HCT116 (cell line): ENCODE measurements around the gene C3AR1. TPM values are rescaled to one million over a fixed set of nuclear protein-coding genes. Genes with fewer than 3 reads are reported as not detected.
"Not testable (repeated sequence)": the region's sequence is repeated elsewhere in the genome, so short reads cannot be mapped to it uniquely, and the experiment has no call there.

ENCODE experiments used
- ATAC-seq: fragments of 200-7000 bp; cut with Tn5 transposase; 2 replicates; pipeline ENCODE4 v1.9.1; 2020; ENCODE audit warnings: mild to moderate bottlenecking, moderate library complexity
- BruUV-seq: library from RNA; stranded (reverse); fragments of 400-500 nt; replicated peaks from 2 replicates; lab custom pipeline; 2021; lab: Mats Ljungman, UMichigan
- CTCF ChIA-PET: fragments of 300-600 bp; sonication (Branson Sonifier 250); formaldehyde crosslinking; loops from one replicate; lab custom pipeline; 2021; ENCODE audit warnings: antibody characterized with exemption; lab: Charles Lee
- POLR2A ChIA-PET: fragments of 300-600, 350-600 bp; sonication (Branson Sonifier 250); formaldehyde crosslinking; loops from one replicate; lab custom pipeline; 2021; ENCODE audit warnings: antibody characterized with exemption; lab: Charles Lee
- RAD21 ChIA-PET, 2 experiments: fragments of 300-600 bp; sonication (Branson Sonifier 250); formaldehyde crosslinking; loops; one replicate each; lab custom pipeline; 2023; ENCODE audit warnings: low total read pairs in 2 of 2; ENCODE audit not compliant: uncharacterized antibody in 2 of 2, unreplicated experiment in 2 of 2, low non-redundant PET in 1 of 2; lab: Charles Lee
- DNase-seq: peaks from one replicate; pipeline ENCODE4 v3.0.0-alpha.2; 2010; ENCODE audit warnings: low read depth, low spot score
- H2AFZ ChIP-seq: fragments of 200-600 bp; shearing (Covaris generic), sonication (generic); 2 replicates; pipeline ENCODE4 v1.6.1; 2017; ENCODE audit warnings: low read depth, mixed run types, mixed read lengths, antibody characterized with exemption, low read length; ENCODE audit not compliant: poor library complexity, severe bottlenecking
- H3K27ac ChIP-seq: 2 replicates; pipeline ENCODE4 v1.5.1; 2012; ENCODE audit warnings: low read depth, low read length
- H3K27me3 ChIP-seq: fragments of 200-600 bp; sonication (generic); 2 replicates; pipeline ENCODE4 v1.6.1; 2016; ENCODE audit warnings: mixed run types, low read length, mixed read lengths; ENCODE audit not compliant: insufficient read depth
- H3K36me3 ChIP-seq, 2 experiments: fragments of 200-500 bp in 1 of 2; fragments of 200-600 bp in 1 of 2; sonication (Bioruptor generic) in 1 of 2; sonication (generic) in 1 of 2; 2 replicates each; pipeline versions ENCODE4 v1.5.1 to v1.6.1; 2014 to 2016; ENCODE audit warnings: low read length in 2 of 2, inconsistent platforms in 1 of 2, mixed read lengths in 1 of 2, mixed run types in 1 of 2; ENCODE audit not compliant: insufficient read depth in 2 of 2, control insufficient read depth in 1 of 2
- H3K4me1 ChIP-seq, 2 experiments: fragments of 200-600 bp in 1 of 2; sonication (generic) in 1 of 2; 2 replicates each; pipeline versions ENCODE4 v1.5.1 to v1.6.1; 2012 to 2017; ENCODE audit warnings: low read length in 2 of 2, inconsistent platforms in 1 of 2, mild to moderate bottlenecking in 1 of 2, mixed read lengths in 1 of 2, mixed run types in 1 of 2, moderate library complexity in 1 of 2; ENCODE audit not compliant: insufficient read depth in 2 of 2, control insufficient read depth in 1 of 2
- H3K4me2 ChIP-seq: fragments of 200-600 bp; sonication (generic); 2 replicates; pipeline ENCODE4 v1.6.1; 2017; ENCODE audit warnings: mixed run types, low read length, mixed read lengths
- H3K4me3 ChIP-seq, 2 experiments: fragments of 200-600 bp in 1 of 2; sonication (generic) in 1 of 2; replicated peaks in 1 of 2; 2 replicates each; pipeline ENCODE4 v1.5.1; 2011 to 2016; ENCODE audit warnings: low read length in 2 of 2, control low read depth in 1 of 2, low read depth in 1 of 2, mild to moderate bottlenecking in 1 of 2, mixed read lengths in 1 of 2, mixed run types in 1 of 2
- H3K79me2 ChIP-seq: fragments of 200-600 bp; sonication (generic); 2 replicates; pipeline ENCODE4 v1.6.1; 2017; ENCODE audit warnings: mild to moderate bottlenecking, mixed run types, low read length, moderate library complexity, mixed read lengths; ENCODE audit not compliant: insufficient read depth
- H3K9ac ChIP-seq: fragments of 200-600 bp; sonication (generic); 2 replicates; pipeline ENCODE4 v1.6.1; 2016; ENCODE audit warnings: low read length, mixed read lengths
- H3K9me2 ChIP-seq: fragments of 200-600 bp; sonication (generic), shearing (Covaris generic); 2 replicates; pipeline ENCODE4 v1.6.1; 2017; ENCODE audit warnings: mixed run types, mild to moderate bottlenecking, moderate library complexity; ENCODE audit not compliant: insufficient read depth
- H3K9me3 ChIP-seq, 2 experiments: fragments of 200-500 bp in 1 of 2; fragments of 200-600 bp in 1 of 2; sonication (Bioruptor generic) in 1 of 2; sonication (generic) in 1 of 2; 2 replicates each; pipeline ENCODE4 v1.6.1; 2014 to 2017; ENCODE audit warnings: low read length in 2 of 2, mixed read lengths in 2 of 2, inconsistent platforms in 1 of 2, low read depth in 1 of 2, mild to moderate bottlenecking in 1 of 2, mixed run types in 1 of 2, moderate library complexity in 1 of 2; ENCODE audit not compliant: control insufficient read depth in 1 of 2, insufficient read depth in 1 of 2
- H4K20me1 ChIP-seq: fragments of 200-600 bp; sonication (generic), shearing (Covaris generic); 2 replicates; pipeline ENCODE4 v1.6.1; 2017; ENCODE audit warnings: mixed run types, mild to moderate bottlenecking, moderate library complexity; ENCODE audit not compliant: insufficient read depth
- CTCF ChIP-seq, 3 experiments: fragments of 200-600 bp in 1 of 3; sonication (generic) in 1 of 3; IDR thresholded peaks in 2 of 3; conservative IDR thresholded peaks in 1 of 3; 2 replicates each; pipeline ENCODE4 v1.5.1; 2012 to 2017; ENCODE audit warnings: low read depth in 2 of 3, low read length in 2 of 3, antibody characterized with exemption in 1 of 3, borderline replicate concordance in 1 of 3, control low read depth in 1 of 3, mild to moderate bottlenecking in 1 of 3, mixed read lengths in 1 of 3, mixed run types in 1 of 3, moderate library complexity in 1 of 3; ENCODE audit not compliant: insufficient read depth in 1 of 3
- EGR1 ChIP-seq: IDR thresholded peaks from 2 replicates; pipeline ENCODE4 v1.6.1; 2012; ENCODE audit warnings: low read depth
- ELF1 ChIP-seq: IDR thresholded peaks from 2 replicates; pipeline ENCODE4 v1.6.1; 2012; ENCODE audit warnings: low read depth, borderline replicate concordance
- EZH2 ChIP-seq: fragments of 200-600 bp; sonication (generic); IDR thresholded peaks from 2 replicates; pipeline ENCODE4 v1.6.1; 2017; ENCODE audit warnings: antibody characterized with exemption, mixed run types
- EZH2phosphoT487 ChIP-seq: fragments of 200-600 bp; IDR thresholded peaks from 2 replicates; pipeline ENCODE4 v1.6.1; 2018; ENCODE audit warnings: antibody characterized with exemption, borderline replicate concordance
- JUND ChIP-seq: IDR thresholded peaks from 2 replicates; pipeline ENCODE4 v1.6.1; 2012
- MAX ChIP-seq: IDR thresholded peaks from 2 replicates; pipeline ENCODE4 v1.6.1; 2012
- POLR2A ChIP-seq: IDR thresholded peaks from 2 replicates; pipeline ENCODE4 v1.7.0; 2011; ENCODE audit warnings: borderline replicate concordance; ENCODE audit not compliant: insufficient read depth, insufficient read length; ENCODE audit errors: extremely low read depth
- POLR2AphosphoS5 ChIP-seq: IDR thresholded peaks from 2 replicates; pipeline ENCODE4 v1.6.1; 2011; ENCODE audit warnings: mild to moderate bottlenecking, low read depth, low read length, moderate library complexity
- RAD21 ChIP-seq: IDR thresholded peaks from 2 replicates; pipeline ENCODE4 v1.6.1; 2012; ENCODE audit warnings: low read depth, mild to moderate bottlenecking
- REST ChIP-seq: IDR thresholded peaks from 2 replicates; pipeline ENCODE4 v1.6.1; 2012; ENCODE audit warnings: low read depth
- SIN3A ChIP-seq: IDR thresholded peaks from 2 replicates; pipeline ENCODE4 v1.6.1; 2012; ENCODE audit warnings: low read depth
- SRF ChIP-seq: IDR thresholded peaks from 2 replicates; pipeline ENCODE4 v1.6.1; 2012; ENCODE audit warnings: low read depth
- ZFX ChIP-seq: fragments of 450-650 bp; IDR thresholded peaks from 2 replicates; pipeline ENCODE4 v1.6.1; 2017
- ZNF274 ChIP-seq: fragments of 200-500 bp; sonication (Bioruptor generic); IDR thresholded peaks from 2 replicates; pipeline ENCODE4 v1.6.1; 2014; ENCODE audit warnings: mild to moderate bottlenecking, low read depth, low read length, inconsistent platforms
- intact Hi-C: fragments of 100-400 bp; cut with micrococcal nuclease; formaldehyde crosslinking; loops from 2 replicates; pipeline ENCODE4 v1.10.0; 2022
- total RNA-seq: library from RNA; stranded (reverse); gene quantifications from one replicate; pipeline ENCODE4 v1.2.1, GENCODE V29; 2021; ENCODE audit not compliant: unreplicated experiment
- TF ChIP-seq, protein P1 (sequence below): IDR thresholded peaks from 2 replicates; pipeline ENCODE4 v1.6.1; 2012

Gene C3AR1
- total RNA-seq, 1 experiment from 2014 or later: not detected

GRCh38 chr12:8087666-8088065 is 21.5 kb upstream of the C3AR1 start:
- H3K4me1 ChIP-seq: peaks cover 0 to 6% of the 10 kb centered on the region in 2 experiments; a peak in 1 of 4 replicates
- intact Hi-C loops: loop anchor here (10.0 kb wide), 1 partner anchor 223 kb away; no protein-coding TSS in a partner anchor
- no peak overlapping the region for H3K4me2 ChIP-seq
- H3K4me3 ChIP-seq: no peak overlapping the region
- DNase-seq (no peak), ATAC-seq (no peak)
- no peaks in the 10 kb centered on the region for H3K9me2 ChIP-seq
- RAD21 ChIA-PET: no interaction called here
- H4K20me1 ChIP-seq: no peaks in the 10 kb centered on the region
- no peak overlapping the region for H3K9ac ChIP-seq
- H3K9me3 ChIP-seq: no peaks in the 10 kb centered on the region
- no TSS peak for BruUV-seq
- peaks cover 10 to 15% of the 10 kb centered on the region in 2 experiments; a peak in 2 of 4 replicates for H3K36me3 ChIP-seq
- no peak overlapping the region for H2AFZ ChIP-seq
- H3K27ac ChIP-seq: no peak overlapping the region
- no peak for TF ChIP-seq EZH2phosphoT487
- no peak for TF ChIP-seq JUND
- TF ChIP-seq, protein P1, sequence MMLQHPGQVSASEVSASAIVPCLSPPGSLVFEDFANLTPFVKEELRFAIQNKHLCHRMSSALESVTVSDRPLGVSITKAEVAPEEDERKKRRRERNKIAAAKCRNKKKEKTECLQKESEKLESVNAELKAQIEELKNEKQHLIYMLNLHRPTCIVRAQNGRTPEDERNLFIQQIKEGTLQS: no peak
- TF ChIP-seq EZH2: no peak
- TF ChIP-seq SIN3A: no peak
- no peak for TF ChIP-seq ELF1
- no peak for TF ChIP-seq POLR2A
- no peak for TF ChIP-seq MAX
- TF ChIP-seq POLR2AphosphoS5: no peak
- TF ChIP-seq REST: no peak
- TF ChIP-seq ZNF274: no peak
- no peak for TF ChIP-seq SRF
- TF ChIP-seq EGR1: no peak
- no peak for TF ChIP-seq CTCF (IDR thresholded peaks at IDR 0.05 in 2 of 3, conservative IDR thresholded peaks at IDR 0.05 in 1 of 3; ENCODE audit: borderline replicate concordance in 1 of 3, insufficient read depth in 1 of 3, low read depth in 2 of 3, low read length in 2 of 3)
- no peak for TF ChIP-seq RAD21
- TF ChIP-seq ZFX: no peak
- no peaks in the 10 kb centered on the region for H3K27me3 ChIP-seq
- H3K79me2 ChIP-seq: peaks cover 62% of the 10 kb centered on the region
- POLR2A ChIA-PET: interaction anchor here (1.0 kb wide), 1 partner anchor 9 kb away, joined by 3 read pairs; no protein-coding TSS in a partner anchor
- CTCF ChIA-PET: interaction anchor here (0.6 to 1.3 kb wide), 2 partner anchors 42 to 1622 kb away, joined by 3 read pairs; no protein-coding TSS in a partner anchor

DNA sequence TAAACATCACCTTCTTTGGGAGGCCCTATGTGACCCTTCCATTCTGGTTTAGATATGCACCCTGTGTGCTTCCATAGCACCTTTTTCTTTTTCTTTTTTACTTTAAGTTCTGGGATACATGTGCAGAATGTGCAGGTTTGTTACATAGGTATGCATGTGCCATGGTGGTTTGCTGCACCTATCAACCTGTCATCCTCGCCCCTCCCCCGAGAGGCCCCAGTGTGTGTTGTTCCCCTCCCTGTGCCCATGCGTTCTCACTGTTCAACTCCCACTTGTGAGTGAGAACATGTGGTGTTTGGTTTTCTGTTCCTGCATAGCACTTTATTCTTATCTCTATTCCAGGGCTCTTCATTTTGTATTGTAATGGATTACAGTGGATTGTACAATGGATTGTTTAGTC is 18.2 kb upstream of the C3AR1 start:
- H3K36me3 ChIP-seq, H4K20me1 ChIP-seq, CTCF ChIA-PET, RAD21 ChIA-PET, DNase-seq, H3K4me2 ChIP-seq, ATAC-seq, H3K9me2 ChIP-seq, H3K9me3 ChIP-seq, H3K9ac ChIP-seq, H2AFZ ChIP-seq, POLR2A ChIA-PET, H3K27me3 ChIP-seq, H3K4me3 ChIP-seq, H3K27ac ChIP-seq, BruUV-seq: not testable (repeated sequence)
- intact Hi-C loops: loop anchor here (5.0 to 10.0 kb wide), 2 partner anchors 57 to 220 kb away; no protein-coding TSS in a partner anchor
- H3K4me1 ChIP-seq: peaks cover 3 to 12% of the 10 kb centered on the region in 2 experiments; a peak in 2 of 4 replicates
- peaks cover 67% of the 10 kb centered on the region for H3K79me2 ChIP-seq
